ENCODE measurements around the gene FOXP3. TPM values are rescaled to one million over a fixed set of nuclear protein-coding genes. Genes with fewer than 3 reads are reported as not detected.

Gene FOXP3
- total RNA-seq, 1 donor from 2014 or later = 0.26 TPM

DNA sequence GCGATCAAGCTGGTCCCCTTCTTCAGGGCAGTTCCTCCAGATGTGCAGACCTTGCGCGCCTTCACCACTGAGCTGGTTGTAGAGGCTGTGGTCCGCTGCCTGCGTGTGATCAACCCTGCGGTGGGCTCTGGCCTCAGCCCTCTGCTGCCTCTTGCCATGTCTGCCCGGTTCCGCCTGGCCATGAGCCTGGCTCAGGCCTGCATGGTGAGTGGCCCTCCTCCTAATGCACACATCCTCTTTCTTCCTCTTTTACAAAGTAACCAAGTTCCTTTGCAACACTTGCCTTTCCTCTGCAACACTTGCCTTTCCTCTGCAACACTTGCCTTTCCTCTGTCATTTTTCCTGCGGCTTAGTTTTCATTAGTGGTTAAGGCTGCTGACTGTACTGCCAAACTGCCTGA is 27.4 kb downstream of the FOXP3 start:
- peak overlapping the region; percentile 78 for H3K27ac Mint-ChIP-seq (ENCODE audit: unreplicated experiment)
- H3K36me3 Mint-ChIP-seq (ENCODE audit: low read depth, unreplicated experiment) = no peaks in the 10 kb centered on the region
- TF ChIP-seq, protein P1, sequence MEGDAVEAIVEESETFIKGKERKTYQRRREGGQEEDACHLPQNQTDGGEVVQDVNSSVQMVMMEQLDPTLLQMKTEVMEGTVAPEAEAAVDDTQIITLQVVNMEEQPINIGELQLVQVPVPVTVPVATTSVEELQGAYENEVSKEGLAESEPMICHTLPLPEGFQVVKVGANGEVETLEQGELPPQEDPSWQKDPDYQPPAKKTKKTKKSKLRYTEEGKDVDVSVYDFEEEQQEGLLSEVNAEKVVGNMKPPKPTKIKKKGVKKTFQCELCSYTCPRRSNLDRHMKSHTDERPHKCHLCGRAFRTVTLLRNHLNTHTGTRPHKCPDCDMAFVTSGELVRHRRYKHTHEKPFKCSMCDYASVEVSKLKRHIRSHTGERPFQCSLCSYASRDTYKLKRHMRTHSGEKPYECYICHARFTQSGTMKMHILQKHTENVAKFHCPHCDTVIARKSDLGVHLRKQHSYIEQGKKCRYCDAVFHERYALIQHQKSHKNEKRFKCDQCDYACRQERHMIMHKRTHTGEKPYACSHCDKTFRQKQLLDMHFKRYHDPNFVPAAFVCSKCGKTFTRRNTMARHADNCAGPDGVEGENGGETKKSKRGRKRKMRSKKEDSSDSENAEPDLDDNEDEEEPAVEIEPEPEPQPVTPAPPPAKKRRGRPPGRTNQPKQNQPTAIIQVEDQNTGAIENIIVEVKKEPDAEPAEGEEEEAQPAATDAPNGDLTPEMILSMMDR (IDR thresholded peaks at IDR 0.05; ENCODE audit: unreplicated experiment) = no peak
- H3K27me3 Mint-ChIP-seq (ENCODE audit: unreplicated experiment) = no peaks in the 10 kb centered on the region
- H3K4me3 Mint-ChIP-seq (ENCODE audit: unreplicated experiment) = peak overlapping the region; percentile 65
- DNase-seq (ENCODE audit: low spot score) = no peak
- H3K4me1 Mint-ChIP-seq (ENCODE audit: unreplicated experiment) = peaks cover 18% of the 10 kb centered on the region
- H3K9me3 Mint-ChIP-seq (ENCODE audit: unreplicated experiment) = no peaks in the 10 kb centered on the region

DNA sequence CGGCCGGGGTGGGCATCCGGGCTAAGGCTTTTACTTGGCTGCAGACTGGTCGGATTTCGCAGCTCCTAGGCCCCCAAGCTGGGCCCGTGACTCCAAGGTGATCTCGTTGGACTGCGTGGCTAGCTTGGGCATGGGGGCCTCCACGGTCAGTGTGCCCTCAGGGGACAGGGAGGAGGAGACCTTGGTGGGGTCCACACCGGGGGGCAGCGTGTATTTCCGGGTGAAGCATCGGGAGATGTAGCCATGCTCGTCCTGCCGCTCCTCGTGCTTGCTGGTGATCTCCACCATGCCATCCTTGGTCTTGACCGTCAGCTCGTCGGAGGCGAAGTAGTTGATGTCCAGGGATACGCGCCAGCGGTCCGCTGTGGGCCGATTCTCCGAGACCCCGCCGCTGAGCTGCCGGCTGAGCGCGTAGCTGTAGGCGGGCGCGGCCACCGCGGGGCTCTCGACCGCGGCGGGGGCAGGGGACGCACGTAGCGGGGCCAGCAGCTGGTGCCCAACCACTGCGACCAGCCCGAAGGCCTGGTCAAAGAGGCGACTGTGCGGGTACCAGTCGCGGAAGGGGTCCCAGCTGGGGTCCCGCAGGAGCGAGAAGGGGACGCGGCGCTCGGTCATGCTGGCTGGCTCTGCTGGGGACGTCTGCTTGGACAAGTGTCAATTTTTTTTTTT is 30.5 kb downstream of the FOXP3 start:
- H3K9me3 Mint-ChIP-seq (ENCODE audit: unreplicated experiment) = no peaks in the 10 kb centered on the region
- no peaks in the 10 kb centered on the region for H3K36me3 Mint-ChIP-seq (ENCODE audit: low read depth, unreplicated experiment)
- H3K27me3 Mint-ChIP-seq (ENCODE audit: unreplicated experiment) = no peaks in the 10 kb centered on the region
- H3K27ac Mint-ChIP-seq (ENCODE audit: unreplicated experiment) = no peak overlapping the region
- DNase-seq (ENCODE audit: low spot score) = no peak
- H3K4me3 Mint-ChIP-seq (ENCODE audit: unreplicated experiment) = no peak overlapping the region
- H3K4me1 Mint-ChIP-seq (ENCODE audit: unreplicated experiment) = peaks cover 16% of the 10 kb centered on the region
- TF ChIP-seq, protein P1 (IDR thresholded peaks at IDR 0.05; ENCODE audit: unreplicated experiment) = no peak

DNA sequence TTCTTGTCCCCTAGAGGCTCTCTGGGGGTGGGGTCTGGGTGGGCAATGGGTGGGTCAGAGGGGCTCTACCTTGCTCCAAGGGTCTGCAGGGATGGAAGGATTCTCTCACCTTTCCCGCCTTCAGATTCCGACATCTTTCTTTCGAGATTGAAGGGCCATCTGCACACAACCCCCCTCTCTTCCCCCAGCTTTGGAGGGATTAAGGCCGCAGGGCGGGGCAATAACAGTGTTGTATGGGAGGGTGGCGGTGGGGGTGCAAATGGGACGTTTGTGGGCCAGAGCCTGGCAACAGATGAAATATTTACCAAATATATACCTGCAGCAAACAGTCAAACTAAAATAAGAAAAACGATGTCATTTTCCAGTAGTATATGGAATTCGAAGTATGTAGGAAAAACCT is 31.3 kb downstream of the FOXP3 start, which contains the start of gene CACNA1F:
Gene CACNA1F (minus strand): TSS at position 165 of the 400 bp plus-strand sequence. CDS start 31 bp downstream, at position 134.
- Mint-ChIP-seq H3K27ac (ENCODE audit: unreplicated experiment) (no peak within 1 kb of the TSS), H3K9me3 (ENCODE audit: unreplicated experiment) (no peaks in the 10 kb centered on the region), H3K4me3 (ENCODE audit: unreplicated experiment) (no peak within 1 kb of the TSS), H3K4me1 (ENCODE audit: unreplicated experiment) (peaks cover 16% of the 10 kb centered on the region), H3K27me3 (ENCODE audit: unreplicated experiment) (no peaks in the 10 kb centered on the region), H3K36me3 (ENCODE audit: low read depth, unreplicated experiment) (no peaks in the 10 kb centered on the region)
- TF ChIP-seq, protein P1 (IDR thresholded peaks at IDR 0.05; ENCODE audit: unreplicated experiment) = no peak
- DNase-seq (ENCODE audit: low spot score) = no peak

DNA sequence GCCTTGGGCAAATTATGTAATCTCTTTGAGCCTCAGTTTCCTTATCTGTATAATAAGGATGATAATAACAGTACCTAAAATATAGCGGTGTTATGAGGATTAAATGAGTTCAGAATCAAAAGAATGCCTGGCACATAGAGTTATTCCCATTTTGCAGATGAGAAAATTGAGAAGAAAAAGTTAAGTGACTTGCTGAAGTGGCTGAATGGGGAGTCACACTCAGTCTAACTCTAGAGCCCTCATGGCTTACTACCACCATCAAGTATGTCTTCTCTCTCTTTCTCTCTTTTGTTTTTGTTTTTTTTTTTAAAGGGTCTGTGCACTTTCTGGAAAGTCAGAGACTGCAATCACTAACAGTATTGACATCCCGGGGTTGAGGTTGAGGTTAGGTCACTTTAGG is 32.0 kb downstream of the FOXP3 start:
- Mint-ChIP-seq H3K4me1 (ENCODE audit: unreplicated experiment) (peaks cover 16% of the 10 kb centered on the region), H3K36me3 (ENCODE audit: low read depth, unreplicated experiment) (no peaks in the 10 kb centered on the region), H3K9me3 (ENCODE audit: unreplicated experiment) (no peaks in the 10 kb centered on the region), H3K27ac (ENCODE audit: unreplicated experiment) (no peak overlapping the region), H3K4me3 (ENCODE audit: unreplicated experiment) (no peak overlapping the region), H3K27me3 (ENCODE audit: unreplicated experiment) (peaks cover 2% of the 10 kb centered on the region)
- TF ChIP-seq, protein P1 (IDR thresholded peaks at IDR 0.05; ENCODE audit: unreplicated experiment) = no peak
- DNase-seq (ENCODE audit: low spot score) = no peak

DNA sequence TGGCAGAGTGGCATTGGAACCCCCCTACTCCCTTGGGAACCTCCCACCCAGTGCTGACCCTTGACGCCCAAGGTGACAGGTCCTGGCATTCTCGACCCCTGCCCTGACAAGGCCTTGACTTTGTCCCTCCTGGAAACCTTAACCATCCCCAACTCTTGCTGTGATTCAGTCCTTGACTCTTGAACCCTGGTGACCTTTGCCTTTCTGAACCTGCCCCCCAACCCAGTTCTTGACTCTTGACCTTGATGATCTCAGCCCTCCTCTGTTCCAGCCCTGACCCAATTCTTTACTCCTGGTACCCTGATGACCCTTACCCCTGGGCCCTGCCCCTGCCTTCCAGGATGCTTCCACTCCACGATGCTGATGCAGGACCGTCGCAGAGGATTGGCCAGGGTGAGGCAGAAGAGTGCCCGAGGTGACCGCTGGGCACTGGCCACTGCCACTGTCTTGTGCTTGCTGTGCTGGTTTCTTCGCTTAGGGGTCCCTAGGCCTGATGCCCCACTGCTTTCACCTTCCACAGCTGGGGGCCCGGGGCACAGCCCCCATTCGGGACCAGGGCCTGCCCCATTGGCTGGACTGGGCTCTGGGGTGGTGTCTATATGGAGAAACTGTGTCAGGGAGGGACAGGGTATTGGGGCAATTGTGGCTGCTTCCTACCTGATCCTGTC is 33.0 kb downstream of the FOXP3 start:
- Mint-ChIP-seq H3K36me3 (ENCODE audit: low read depth, unreplicated experiment) (no peaks in the 10 kb centered on the region), H3K27ac (ENCODE audit: unreplicated experiment) (no peak overlapping the region), H3K27me3 (ENCODE audit: unreplicated experiment) (peaks cover 4% of the 10 kb centered on the region), H3K4me1 (ENCODE audit: unreplicated experiment) (peaks cover 8% of the 10 kb centered on the region), H3K4me3 (ENCODE audit: unreplicated experiment) (no peak overlapping the region), H3K9me3 (ENCODE audit: unreplicated experiment) (no peaks in the 10 kb centered on the region)
- no peak for DNase-seq (ENCODE audit: low spot score)
- TF ChIP-seq, protein P1 (IDR thresholded peaks at IDR 0.05; ENCODE audit: unreplicated experiment) = no peak

Measured in endothelial cell (in vitro differentiated cells).